AG20443 (cell line): Measurements from ENCODE around the gene WDR37.
A peak's percentile ranks its signal among the peaks of the same experiment; 100 is the strongest.
"Not testable (repeated sequence)": the region's sequence is repeated elsewhere in the genome, so short reads cannot be mapped to it uniquely, and the experiment has no call there.

Experiments
- DNase-seq: peaks from one replicate; pipeline ENCODE4 v3.0.0; 2012; ENCODE audit warnings: low spot score, mixed read lengths

WDR37 gene

GRCh38 chr10:1056326-1057105 lies at the start of gene WDR37:
TSS of gene WDR37 (plus strand) at chr10:1056385. CDS start at chr10:1072156, 15,771 bp downstream.
- peak; percentile 96 for DNase-seq

GRCh38 chr10:1006573-1006972 lies 49.6 kb upstream of the WDR37 start:
- no peak for DNase-seq

- no peak for DNase-seq
These were observed 48.6 kb upstream of the WDR37 start for GRCh38 chr10:1007583-1007982.

GRCh38 chr10:1009071-1009494 lies 47.1 kb upstream of the WDR37 start:
- DNase-seq: no peak

- DNase-seq: not testable (repeated sequence)
These were observed 46.2 kb upstream of the WDR37 start for GRCh38 chr10:1009947-1010346.

- no peak for DNase-seq
These were observed 45.5 kb upstream of the WDR37 start for GRCh38 chr10:1010703-1011102.

GRCh38 chr10:1011696-1012095 lies 44.5 kb upstream of the WDR37 start:
- DNase-seq: no peak

GRCh38 chr10:1015688-1016087 lies 40.5 kb upstream of the WDR37 start:
- no peak for DNase-seq

GRCh38 chr10:1019362-1019761 lies 36.8 kb upstream of the WDR37 start:
- DNase-seq: no peak

- no peak for DNase-seq
These were observed 35.7 kb upstream of the WDR37 start for GRCh38 chr10:1020460-1020859.

- DNase-seq: no peak
These were observed 35.2 kb upstream of the WDR37 start for GRCh38 chr10:1020958-1021357.

- no peak for DNase-seq
These were observed 33.8 kb upstream of the WDR37 start for GRCh38 chr10:1022413-1022812.

- DNase-seq: no peak
These were observed 32.1 kb upstream of the WDR37 start for GRCh38 chr10:1024103-1024502.

GRCh38 chr10:1025683-1026082 lies 30.5 kb upstream of the WDR37 start, which contains the start of gene IDI2:
TSS of gene IDI2 (minus strand) at chr10:1025859. CDS start at chr10:1024723, 1,136 bp downstream.
- DNase-seq: no peak

- no peak for DNase-seq
These were observed 29.6 kb upstream of the WDR37 start for GRCh38 chr10:1026578-1026977.

GRCh38 chr10:1029838-1030237 lies 26.3 kb upstream of the WDR37 start:
- DNase-seq: no peak

- DNase-seq: no peak
These were observed 22.6 kb upstream of the WDR37 start for GRCh38 chr10:1033601-1034000.

- DNase-seq: peak; percentile 29
These were observed 21.4 kb upstream of the WDR37 start for GRCh38 chr10:1034758-1035157.

- DNase-seq: peak; percentile 54
These were observed 21.0 kb upstream of the WDR37 start for GRCh38 chr10:1035201-1035600.

GRCh38 chr10:1036341-1036791 lies 19.8 kb upstream of the WDR37 start:
- DNase-seq: no peak

GRCh38 chr10:1037098-1037497 lies 19.1 kb upstream of the WDR37 start:
- no peak for DNase-seq

- DNase-seq: not testable (repeated sequence)
These were observed 17.4 kb upstream of the WDR37 start for GRCh38 chr10:1038769-1039168.

- no peak for DNase-seq
These were observed 16.1 kb upstream of the WDR37 start for GRCh38 chr10:1040133-1040532.

- DNase-seq: no peak
These were observed 14.7 kb upstream of the WDR37 start for GRCh38 chr10:1041514-1041913.
